ENCODE results near the gene ZKSCAN5. TPM values are rescaled to one million over a fixed set of nuclear protein-coding genes. Genes with fewer than 3 reads are reported as not detected.
"Not testable (repeated sequence)": the region's sequence is repeated elsewhere in the genome, so short reads cannot be mapped to it uniquely, and the experiment has no call there.

ZKSCAN5 gene
- total RNA-seq, 1 experiment from 2014 or later, result 11.9 TPM

DNA sequence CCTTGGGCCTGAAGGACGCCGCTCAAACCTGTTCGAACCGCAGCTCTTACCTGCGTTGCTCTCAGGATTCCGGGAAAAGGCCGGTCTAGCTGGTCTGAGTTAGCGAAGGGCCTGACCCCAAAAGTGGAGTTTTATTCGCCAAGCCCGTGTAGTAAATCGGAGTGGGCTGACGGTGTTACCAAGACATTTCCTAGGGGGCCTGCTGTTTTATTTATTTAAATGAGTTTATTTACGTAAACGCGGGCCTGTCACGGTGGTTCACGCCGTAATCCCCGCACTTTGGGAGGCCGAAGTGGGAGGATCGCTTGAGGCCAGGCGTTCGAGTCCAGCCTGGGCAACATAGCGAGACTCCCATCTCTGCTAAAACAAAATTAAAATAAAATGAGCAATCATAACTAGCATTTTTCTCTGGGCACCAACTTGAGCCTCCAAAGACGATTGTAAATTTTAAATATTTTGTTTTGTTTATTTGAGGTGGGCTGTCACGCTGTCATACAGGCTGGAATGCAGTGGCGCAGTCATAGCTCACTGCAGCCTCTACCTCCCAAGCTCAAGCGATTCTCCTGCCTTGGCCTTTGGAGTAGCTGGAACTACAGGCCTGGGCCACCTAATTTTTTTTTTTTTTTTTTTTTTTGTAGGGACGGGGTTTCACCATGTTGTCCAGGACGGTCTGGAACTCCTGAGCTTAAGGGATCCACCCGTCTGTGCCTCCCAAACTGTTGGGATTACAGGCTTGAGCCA, 54.9 kb downstream of the ZKSCAN5 start:
- Histone ChIP-seq H3K9me2 (replicated peaks; ENCODE audit: insufficient read depth, low read length) (no peaks in the 10 kb centered on the region), H3K36me3 (ENCODE audit: insufficient read depth, low read length) (peaks cover 52% of the 10 kb centered on the region), H3K9ac (ENCODE audit: low read length) (peak overlapping the region; percentile 100), H2AFZ (ENCODE audit: low read length) (peak overlapping the region; percentile 52; the same call in 1 of the 2 replicates), H3K4me2 (ENCODE audit: low read depth, low read length, poor library complexity, severe bottlenecking) (peak overlapping the region; percentile 76), H3K27me3 (ENCODE audit: low read length) (no peaks in the 10 kb centered on the region), H3K9me3 (ENCODE audit: low read length) (no peaks in the 10 kb centered on the region), H4K20me1 (ENCODE audit: insufficient read depth, low read depth, low read length) (no peaks in the 10 kb centered on the region; the same call in 1 of the 2 replicates), H3K27ac (ENCODE audit: low read length) (peak overlapping the region; percentile 90), H3K79me2 (ENCODE audit: low read length) (peaks cover 76% of the 10 kb centered on the region), H3K4me3 (ENCODE audit: low read length) (peak overlapping the region; percentile 89), H3K4me1 (ENCODE audit: low read length) (peaks cover 25% of the 10 kb centered on the region)
- DNase-seq, result no peak

DNA sequence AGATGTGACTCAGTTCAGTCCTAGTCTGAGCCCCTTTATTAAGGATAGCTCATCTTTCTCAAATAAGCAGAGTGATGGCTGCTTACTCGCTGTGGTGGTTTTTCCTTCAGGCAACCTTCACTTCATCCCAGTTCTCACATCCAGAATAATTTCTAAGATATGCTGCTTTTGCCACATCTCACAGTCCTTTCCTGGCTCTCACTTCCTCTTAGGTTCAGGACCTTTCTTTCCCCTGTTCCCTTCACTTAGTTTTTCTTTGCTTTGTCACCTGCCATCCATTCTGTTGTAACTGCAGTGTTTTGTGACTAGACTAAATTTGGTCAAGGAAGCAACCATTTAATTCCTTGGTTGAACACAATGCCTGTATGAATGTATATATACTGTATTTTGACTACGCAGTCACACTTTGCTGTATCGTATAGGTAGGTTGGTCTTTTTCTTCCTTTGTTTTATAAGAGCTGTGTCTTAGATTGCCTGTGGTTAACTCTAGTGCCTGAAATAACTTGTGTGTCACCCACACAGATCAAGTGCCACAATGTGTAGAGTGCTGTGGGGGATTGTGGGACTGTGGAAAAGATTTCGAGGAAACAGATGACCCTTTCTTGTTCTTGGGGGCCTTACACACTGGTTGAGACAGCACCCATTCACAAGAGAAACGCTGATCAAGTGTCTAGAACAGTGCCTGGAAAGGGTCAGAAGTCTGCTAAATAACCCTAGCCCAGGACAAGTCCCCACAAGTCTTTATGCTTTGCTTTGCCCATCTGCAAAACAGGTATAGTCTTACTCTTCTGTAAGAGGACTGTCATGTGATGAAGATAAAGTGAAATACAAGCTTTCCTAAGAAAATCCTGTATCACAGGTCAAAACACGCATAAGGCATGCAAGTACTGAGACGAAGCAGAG, 56.6 kb downstream of the ZKSCAN5 start:
- Histone ChIP-seq H4K20me1 (ENCODE audit: insufficient read depth, low read depth, low read length) (no peaks in the 10 kb centered on the region; the same call in 1 of the 2 replicates), H3K27ac (ENCODE audit: low read length) (no peak overlapping the region), H3K4me2 (ENCODE audit: low read depth, low read length, poor library complexity, severe bottlenecking) (no peak overlapping the region), H3K9ac (ENCODE audit: low read length) (no peak overlapping the region), H3K36me3 (ENCODE audit: insufficient read depth, low read length) (peaks cover 61% of the 10 kb centered on the region), H2AFZ (ENCODE audit: low read length) (no peak overlapping the region), H3K4me3 (ENCODE audit: low read length) (no peak overlapping the region), H3K9me2 (replicated peaks; ENCODE audit: insufficient read depth, low read length) (no peaks in the 10 kb centered on the region), H3K79me2 (ENCODE audit: low read length) (peaks cover 86% of the 10 kb centered on the region), H3K27me3 (ENCODE audit: low read length) (no peaks in the 10 kb centered on the region), H3K4me1 (ENCODE audit: low read length) (peaks cover 26% of the 10 kb centered on the region), H3K9me3 (ENCODE audit: low read length) (no peaks in the 10 kb centered on the region)
- DNase-seq, result no peak

DNA sequence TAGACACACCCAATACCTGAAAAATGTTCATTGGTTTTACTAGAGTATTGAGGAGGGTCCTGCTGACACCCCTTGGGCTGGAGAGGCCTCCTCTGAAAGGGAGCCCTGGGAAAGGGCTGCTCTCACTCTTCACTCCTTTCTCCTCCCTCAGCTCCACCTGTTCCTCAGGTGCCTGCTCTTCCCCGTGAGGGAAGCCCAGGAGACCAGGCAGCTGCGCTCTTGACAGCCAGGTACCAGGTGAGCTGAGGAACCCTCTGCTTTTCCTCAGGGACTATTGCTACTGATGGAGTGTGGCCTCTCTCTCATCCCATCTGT, 57.2 kb downstream of the ZKSCAN5 start:
- DNase-seq, result no peak
- no peak overlapping the region for H3K4me3 ChIP-seq (ENCODE audit: low read length)
- peaks cover 60% of the 10 kb centered on the region for H3K36me3 ChIP-seq (ENCODE audit: insufficient read depth, low read length)
- H4K20me1 ChIP-seq (ENCODE audit: insufficient read depth, low read depth, low read length), result no peaks in the 10 kb centered on the region; the same call in 1 of the 2 replicates
- peaks cover 23% of the 10 kb centered on the region for H3K4me1 ChIP-seq (ENCODE audit: low read length)
- H3K79me2 ChIP-seq (ENCODE audit: low read length), result peaks cover 85% of the 10 kb centered on the region
- H3K27me3 ChIP-seq (ENCODE audit: low read length), result no peaks in the 10 kb centered on the region
- no peak overlapping the region for H2AFZ ChIP-seq (ENCODE audit: low read length)
- H3K27ac ChIP-seq (ENCODE audit: low read length), result no peak overlapping the region
- no peak overlapping the region for H3K9ac ChIP-seq (ENCODE audit: low read length)
- H3K4me2 ChIP-seq (ENCODE audit: low read depth, low read length, poor library complexity, severe bottlenecking), result no peak overlapping the region
- no peaks in the 10 kb centered on the region for H3K9me2 ChIP-seq (replicated peaks; ENCODE audit: insufficient read depth, low read length)
- no peaks in the 10 kb centered on the region for H3K9me3 ChIP-seq (ENCODE audit: low read length)

DNA sequence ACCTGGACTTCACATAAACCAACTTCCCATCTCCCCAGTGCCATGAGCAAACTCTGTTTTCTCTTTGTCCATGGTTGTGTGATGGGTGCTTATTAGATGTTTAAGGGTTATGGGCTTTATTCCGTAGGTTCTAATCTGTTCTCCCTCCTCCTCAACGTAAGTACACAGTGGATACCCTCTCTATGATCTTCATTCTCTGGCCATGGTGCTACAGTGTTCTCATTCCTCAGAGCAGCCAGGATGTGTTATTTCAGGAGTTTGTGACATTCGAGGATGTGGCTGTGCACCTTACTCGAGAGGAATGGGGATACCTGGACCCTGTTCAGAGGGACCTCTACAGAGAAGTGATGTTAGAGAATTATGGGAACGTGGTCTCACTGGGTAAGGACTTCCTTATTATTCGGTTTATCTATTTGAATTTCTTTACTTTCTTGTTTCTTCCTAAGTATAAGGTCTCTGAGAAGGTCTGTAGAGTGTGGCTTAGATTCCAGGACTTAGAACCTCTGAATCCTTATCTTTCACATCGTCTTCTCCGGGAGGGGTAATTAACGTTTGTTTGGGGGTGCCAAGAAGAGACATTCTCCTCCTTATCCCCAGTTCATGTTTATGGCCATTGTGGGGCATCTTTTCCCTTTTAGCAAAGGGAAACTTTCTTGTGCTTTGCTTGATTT, 57.8 kb downstream of the ZKSCAN5 start:
- DNase-seq, result no peak
- no peak overlapping the region for H3K4me3 ChIP-seq (ENCODE audit: low read length)
- no peak overlapping the region for H3K27ac ChIP-seq (ENCODE audit: low read length)
- H3K9me2 ChIP-seq (replicated peaks; ENCODE audit: insufficient read depth, low read length), result no peaks in the 10 kb centered on the region
- H3K4me1 ChIP-seq (ENCODE audit: low read length), result peaks cover 18% of the 10 kb centered on the region
- H3K9ac ChIP-seq (ENCODE audit: low read length), result no peak overlapping the region
- H4K20me1 ChIP-seq (ENCODE audit: insufficient read depth, low read depth, low read length), result no peaks in the 10 kb centered on the region; the same call in 1 of the 2 replicates
- H3K27me3 ChIP-seq (ENCODE audit: low read length), result no peaks in the 10 kb centered on the region
- H3K79me2 ChIP-seq (ENCODE audit: low read length), result peaks cover 80% of the 10 kb centered on the region
- H3K4me2 ChIP-seq (ENCODE audit: low read depth, low read length, poor library complexity, severe bottlenecking), result no peak overlapping the region
- H2AFZ ChIP-seq (ENCODE audit: low read length), result no peak overlapping the region
- peaks cover 55% of the 10 kb centered on the region for H3K36me3 ChIP-seq (ENCODE audit: insufficient read depth, low read length)
- no peaks in the 10 kb centered on the region for H3K9me3 ChIP-seq (ENCODE audit: low read length)

DNA sequence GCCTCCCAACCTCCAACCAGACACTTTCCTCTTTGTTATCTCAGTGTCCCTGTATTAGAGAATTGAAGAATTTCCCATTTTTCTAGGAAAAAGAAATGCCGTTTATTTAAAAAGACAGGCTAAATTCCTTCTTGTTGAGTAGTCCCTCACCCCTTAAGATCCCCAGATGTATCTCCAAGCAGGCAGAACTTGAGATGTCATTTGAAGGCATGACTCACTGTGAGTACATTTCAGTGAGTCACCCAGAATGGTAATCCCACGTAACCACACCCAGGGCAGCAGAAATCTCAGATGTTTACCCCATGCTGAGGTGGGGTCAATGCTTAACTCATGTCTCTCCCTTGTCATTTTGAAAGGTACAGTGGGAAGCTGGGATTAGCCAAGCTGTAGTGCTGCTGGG, 58.4 kb downstream of the ZKSCAN5 start:
- no peak overlapping the region for H3K4me3 ChIP-seq (ENCODE audit: low read length)
- H3K4me2 ChIP-seq (ENCODE audit: low read depth, low read length, poor library complexity, severe bottlenecking), result no peak overlapping the region
- H3K9me2 ChIP-seq (replicated peaks; ENCODE audit: insufficient read depth, low read length), result no peaks in the 10 kb centered on the region
- H3K27ac ChIP-seq (ENCODE audit: low read length), result no peak overlapping the region
- no peak for DNase-seq
- peaks cover 74% of the 10 kb centered on the region for H3K79me2 ChIP-seq (ENCODE audit: low read length)
- H2AFZ ChIP-seq (ENCODE audit: low read length), result no peak overlapping the region
- H3K4me1 ChIP-seq (ENCODE audit: low read length), result peaks cover 15% of the 10 kb centered on the region
- H4K20me1 ChIP-seq (ENCODE audit: insufficient read depth, low read depth, low read length), result no peaks in the 10 kb centered on the region; the same call in 1 of the 2 replicates
- H3K27me3 ChIP-seq (ENCODE audit: low read length), result no peaks in the 10 kb centered on the region
- H3K9ac ChIP-seq (ENCODE audit: low read length), result no peak overlapping the region
- H3K36me3 ChIP-seq (ENCODE audit: insufficient read depth, low read length), result peaks cover 55% of the 10 kb centered on the region
- no peaks in the 10 kb centered on the region for H3K9me3 ChIP-seq (ENCODE audit: low read length)

DNA sequence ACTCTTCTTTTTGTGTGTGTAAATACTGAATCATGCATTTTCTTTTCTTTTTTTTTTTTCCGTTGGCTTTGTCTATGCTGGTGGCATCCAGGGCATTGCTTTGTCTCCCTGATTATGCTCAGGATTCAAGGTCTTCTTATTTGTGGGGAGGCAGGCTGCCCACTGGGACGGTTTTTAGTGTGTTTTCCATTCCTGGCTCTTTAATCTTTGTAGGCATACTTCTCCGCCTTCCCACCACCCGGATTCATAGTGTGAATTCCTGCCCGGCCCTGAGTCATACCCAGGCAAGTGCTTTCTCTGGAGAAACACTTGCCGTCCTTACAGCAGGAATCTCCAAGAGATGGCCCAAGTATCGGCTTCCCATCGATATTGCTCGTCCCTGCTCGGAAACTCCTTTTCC, 59.2 kb downstream of the ZKSCAN5 start:
- H3K9ac ChIP-seq (ENCODE audit: low read length), result no peak overlapping the region
- H2AFZ ChIP-seq (ENCODE audit: low read length), result no peak overlapping the region
- peaks cover 67% of the 10 kb centered on the region for H3K79me2 ChIP-seq (ENCODE audit: low read length)
- H3K4me1 ChIP-seq (ENCODE audit: low read length), result peaks cover 15% of the 10 kb centered on the region
- DNase-seq, result no peak
- no peaks in the 10 kb centered on the region for H3K9me2 ChIP-seq (replicated peaks; ENCODE audit: insufficient read depth, low read length)
- no peaks in the 10 kb centered on the region for H3K27me3 ChIP-seq (ENCODE audit: low read length)
- H3K9me3 ChIP-seq (ENCODE audit: low read length), result no peaks in the 10 kb centered on the region
- H3K4me2 ChIP-seq (ENCODE audit: low read depth, low read length, poor library complexity, severe bottlenecking), result no peak overlapping the region
- no peak overlapping the region for H3K27ac ChIP-seq (ENCODE audit: low read length)
- peaks cover 56% of the 10 kb centered on the region for H3K36me3 ChIP-seq (ENCODE audit: insufficient read depth, low read length)
- H3K4me3 ChIP-seq (ENCODE audit: low read length), result no peak overlapping the region
- H4K20me1 ChIP-seq (ENCODE audit: insufficient read depth, low read depth, low read length), result no peaks in the 10 kb centered on the region; the same call in 1 of the 2 replicates

DNA sequence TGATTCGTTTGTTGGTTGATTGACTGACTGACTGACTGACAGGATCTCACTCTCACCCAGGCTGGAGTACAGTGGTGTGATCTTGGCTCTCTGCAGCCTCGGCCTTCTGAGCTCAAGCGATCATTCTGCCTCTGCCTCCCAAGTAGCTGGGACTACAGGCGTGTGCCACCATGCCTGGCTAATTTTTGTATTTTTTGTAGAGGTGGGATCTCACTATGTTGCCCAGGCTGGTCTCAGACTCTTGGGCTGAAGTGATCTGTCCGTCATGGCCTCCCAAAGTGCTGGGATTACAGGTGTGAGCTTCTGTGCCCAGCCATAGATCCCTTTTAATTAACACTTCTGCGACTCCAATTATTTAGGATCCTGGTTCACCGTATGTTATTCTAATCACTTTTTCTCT, 64.3 kb downstream of the ZKSCAN5 start:
- H3K9ac ChIP-seq (ENCODE audit: low read length); H3K9me3 ChIP-seq (ENCODE audit: low read length); H3K4me3 ChIP-seq (ENCODE audit: low read length); H3K9me2 ChIP-seq (replicated peaks; ENCODE audit: insufficient read depth, low read length); DNase-seq; H3K27me3 ChIP-seq (ENCODE audit: low read length); H3K27ac ChIP-seq (ENCODE audit: low read length); H3K4me2 ChIP-seq (ENCODE audit: low read depth, low read length, poor library complexity, severe bottlenecking); H3K4me1 ChIP-seq (ENCODE audit: low read length); H2AFZ ChIP-seq (ENCODE audit: low read length); H4K20me1 ChIP-seq (ENCODE audit: insufficient read depth, low read depth, low read length): not testable (repeated sequence)
- Histone ChIP-seq H3K79me2 (ENCODE audit: low read length) (peaks cover 23% of the 10 kb centered on the region), H3K36me3 (ENCODE audit: insufficient read depth, low read length) (peaks cover 69% of the 10 kb centered on the region)

DNA sequence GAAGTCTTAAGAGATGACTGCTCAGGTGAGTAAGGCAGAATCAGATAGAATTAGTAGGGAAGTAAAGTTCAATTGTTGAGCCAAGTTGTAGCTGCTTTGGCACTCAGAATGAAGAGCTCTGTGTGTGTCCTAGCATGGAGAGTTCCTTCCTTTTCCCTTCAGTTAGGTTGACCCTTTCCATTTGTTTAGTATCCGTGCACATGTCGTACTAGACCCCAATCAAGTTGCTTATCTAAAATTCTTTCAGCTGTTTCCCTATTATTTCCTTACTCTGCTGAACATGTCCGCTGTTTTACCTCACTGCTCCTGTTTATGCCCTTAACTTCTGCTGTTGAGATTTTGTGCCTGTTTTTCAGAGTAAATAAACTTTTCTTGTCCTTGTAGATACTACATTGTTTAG, 67.3 kb downstream of the ZKSCAN5 start:
- H2AFZ ChIP-seq (ENCODE audit: low read length), result no peak overlapping the region
- H3K4me3 ChIP-seq (ENCODE audit: low read length), result no peak overlapping the region
- H3K27me3 ChIP-seq (ENCODE audit: low read length), result no peaks in the 10 kb centered on the region
- DNase-seq, result no peak
- H3K36me3 ChIP-seq (ENCODE audit: insufficient read depth, low read length), result peaks cover 44% of the 10 kb centered on the region
- H3K27ac ChIP-seq (ENCODE audit: low read length), result no peak overlapping the region
- H3K9me2 ChIP-seq (replicated peaks; ENCODE audit: insufficient read depth, low read length), result no peaks in the 10 kb centered on the region
- no peaks in the 10 kb centered on the region for H3K9me3 ChIP-seq (ENCODE audit: low read length)
- no peak overlapping the region for H3K4me2 ChIP-seq (ENCODE audit: low read depth, low read length, poor library complexity, severe bottlenecking)
- peaks cover 5% of the 10 kb centered on the region; the same call in 1 of the 2 replicates for H4K20me1 ChIP-seq (ENCODE audit: insufficient read depth, low read depth, low read length)
- H3K9ac ChIP-seq (ENCODE audit: low read length), result no peak overlapping the region
- peaks cover 9% of the 10 kb centered on the region for H3K4me1 ChIP-seq (ENCODE audit: low read length)
- no peaks in the 10 kb centered on the region; the same call in 1 of the 2 replicates for H3K79me2 ChIP-seq (ENCODE audit: low read length)
